Trophoblast cell (in vitro differentiated cells and primary cell): Measurements from ENCODE around the gene HIGD1C.

ENCODE experiments used
- DNase-seq, 2 donors: peaks; one replicate each; pipeline ENCODE4 v3.0.0-alpha.2; 2016
- H2AFZ ChIP-seq: 2 replicates; pipeline ENCODE4 v1.6.1; 2013; ENCODE audit warnings: low read length, moderate library complexity, mild to moderate bottlenecking; ENCODE audit not compliant: insufficient read depth, poor library complexity
- H2AK5ac ChIP-seq: 2 replicates; pipeline ENCODE4 v1.6.1; 2013; ENCODE audit warnings: mild to moderate bottlenecking, low read length
- H2BK120ac ChIP-seq: 2 replicates; pipeline ENCODE4 v1.6.1; 2013; ENCODE audit warnings: low read length, mild to moderate bottlenecking, moderate library complexity; ENCODE audit not compliant: insufficient read depth, poor library complexity
- H2BK12ac ChIP-seq: 2 replicates; pipeline ENCODE4 v1.6.1; 2013; ENCODE audit warnings: mild to moderate bottlenecking, low read length, moderate library complexity
- H2BK5ac ChIP-seq: 2 replicates; pipeline ENCODE4 v1.6.1; 2013; ENCODE audit warnings: low read length, low read depth, moderate library complexity, mild to moderate bottlenecking; ENCODE audit not compliant: poor library complexity
- H3K14ac ChIP-seq: 2 replicates; pipeline ENCODE4 v1.6.1; 2013; ENCODE audit warnings: mild to moderate bottlenecking, low read length
- H3K18ac ChIP-seq: 2 replicates; pipeline ENCODE4 v1.6.1; 2013; ENCODE audit warnings: mild to moderate bottlenecking, low read length
- H3K23ac ChIP-seq: 2 replicates; pipeline ENCODE4 v1.6.1; 2013; ENCODE audit warnings: low read length
- H3K27ac ChIP-seq: 2 replicates; pipeline ENCODE4 v1.5.1; 2013; ENCODE audit warnings: low read depth, mild to moderate bottlenecking, inconsistent platforms, low read length, moderate library complexity
- H3K27me3 ChIP-seq: 2 replicates; pipeline ENCODE4 v1.6.1; 2013; ENCODE audit warnings: inconsistent platforms, mild to moderate bottlenecking, low read length, moderate library complexity; ENCODE audit not compliant: insufficient read depth
- H3K36me3 ChIP-seq, 2 experiments: 1 replicate in 1 of 2; 2 replicates in 1 of 2; pipeline ENCODE4 v1.6.1; 2013; ENCODE audit warnings: low read length in 2 of 2, mild to moderate bottlenecking in 2 of 2, moderate library complexity in 1 of 2; ENCODE audit not compliant: insufficient read depth in 2 of 2, control insufficient read depth in 1 of 2
- H3K4ac ChIP-seq: 2 replicates; pipeline ENCODE4 v1.6.1; 2013; ENCODE audit warnings: low read depth, mild to moderate bottlenecking, low read length, moderate library complexity
- H3K4me1 ChIP-seq, 2 experiments: 1 replicate in 1 of 2; 2 replicates in 1 of 2; pipeline ENCODE4 v1.6.1; 2013; ENCODE audit warnings: low read length in 2 of 2, mild to moderate bottlenecking in 2 of 2, moderate library complexity in 1 of 2; ENCODE audit not compliant: insufficient read depth in 2 of 2, control insufficient read depth in 1 of 2
- H3K4me2 ChIP-seq: 2 replicates; pipeline ENCODE4 v1.6.1; 2013; ENCODE audit warnings: inconsistent platforms, mild to moderate bottlenecking, low read length, moderate library complexity
- H3K4me3 ChIP-seq: 2 replicates; pipeline ENCODE4 v1.5.1; 2013; ENCODE audit warnings: mild to moderate bottlenecking, low read depth, low read length, inconsistent platforms
- H3K79me1 ChIP-seq: one replicate; pipeline ENCODE4 v1.6.1; 2013; ENCODE audit warnings: low read length
- H3K79me2 ChIP-seq: 2 replicates; pipeline ENCODE4 v1.6.1; 2013; ENCODE audit warnings: low read length, mild to moderate bottlenecking; ENCODE audit not compliant: control insufficient read depth, insufficient read depth, poor library complexity
- H3K9ac ChIP-seq: 2 replicates; pipeline ENCODE4 v1.6.1; 2013; ENCODE audit warnings: mild to moderate bottlenecking, low read length
- H3K9me3 ChIP-seq: 2 replicates; pipeline ENCODE4 v1.6.1; 2013; ENCODE audit warnings: low read depth, mild to moderate bottlenecking, control low read depth, inconsistent platforms, low read length; ENCODE audit not compliant: insufficient read depth
- H4K12ac ChIP-seq: 2 replicates; pipeline ENCODE4 v1.6.1; 2013; ENCODE audit warnings: low read depth, mild to moderate bottlenecking, low read length, moderate library complexity
- H4K8ac ChIP-seq: 2 replicates; pipeline ENCODE4 v1.6.1; 2013; ENCODE audit warnings: low read depth, mild to moderate bottlenecking, low read length, moderate library complexity
- H4K91ac ChIP-seq: one replicate; pipeline ENCODE4 v1.6.1; 2013; ENCODE audit warnings: low read depth, mild to moderate bottlenecking, low read length, moderate library complexity
- WGBS: extraction: QIAGEN DNeasy Blood & Tissue Kit; methylation state at CpG from one replicate; pipeline ENCODE4 v1.1.7; 2013; ENCODE audit warnings: missing lambda C conversion rate; ENCODE audit not compliant: insufficient read length, insufficient coverage; ENCODE audit errors: extremely low coverage; 5-methylcytosine and 5-hydroxymethylcytosine counted together

HIGD1C gene

DNA sequence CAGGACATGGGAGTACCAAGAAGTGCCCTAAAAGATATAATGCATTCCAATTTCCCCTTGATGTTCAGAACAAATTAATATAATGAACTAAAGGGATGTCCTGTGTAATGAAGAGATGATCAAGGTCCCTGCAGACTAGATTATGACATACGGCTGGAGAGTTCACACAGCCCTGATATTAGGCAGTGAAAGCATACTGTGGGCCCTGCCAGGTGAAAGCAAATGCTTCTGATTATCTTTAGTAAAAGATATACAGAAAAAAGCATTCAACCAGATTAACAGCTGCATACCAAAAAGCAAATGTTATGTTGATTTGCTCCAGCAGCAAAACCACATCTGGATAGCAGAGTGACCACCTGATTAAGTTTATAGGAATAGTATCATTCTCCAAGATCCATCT, 12.1 kb downstream of the HIGD1C start:
- no peak overlapping the region for H4K91ac ChIP-seq
- no peaks in the 10 kb centered on the region for H3K79me1 ChIP-seq
- no peak overlapping the region for H3K4ac ChIP-seq
- H4K8ac ChIP-seq = no peak overlapping the region
- no peak overlapping the region for H3K4me3 ChIP-seq
- no peak overlapping the region for H3K4me2 ChIP-seq
- no peaks in the 10 kb centered on the region for H3K9me3 ChIP-seq
- DNase-seq = no peak
- H3K36me3 ChIP-seq = peaks cover 2 to 4% of the 10 kb centered on the region in 2 experiments
- H2BK120ac ChIP-seq = no peak overlapping the region
- no peak overlapping the region for H3K9ac ChIP-seq
- no peak overlapping the region for H2AFZ ChIP-seq
- H2BK12ac ChIP-seq = no peak overlapping the region
- H3K18ac ChIP-seq = no peak overlapping the region
- H3K27me3 ChIP-seq = no peaks in the 10 kb centered on the region
- WGBS = no CpG with 5 or more reads among the region's 1 CpG
- H3K4me1 ChIP-seq = no peaks in the 10 kb centered on the region
- H3K27ac ChIP-seq = no peak overlapping the region
- no peak overlapping the region for H3K23ac ChIP-seq
- H4K12ac ChIP-seq = no peak overlapping the region
- H2BK5ac ChIP-seq = no peak overlapping the region
- no peak overlapping the region for H2AK5ac ChIP-seq
- no peak overlapping the region for H3K14ac ChIP-seq
- H3K79me2 ChIP-seq = no peaks in the 10 kb centered on the region

DNA sequence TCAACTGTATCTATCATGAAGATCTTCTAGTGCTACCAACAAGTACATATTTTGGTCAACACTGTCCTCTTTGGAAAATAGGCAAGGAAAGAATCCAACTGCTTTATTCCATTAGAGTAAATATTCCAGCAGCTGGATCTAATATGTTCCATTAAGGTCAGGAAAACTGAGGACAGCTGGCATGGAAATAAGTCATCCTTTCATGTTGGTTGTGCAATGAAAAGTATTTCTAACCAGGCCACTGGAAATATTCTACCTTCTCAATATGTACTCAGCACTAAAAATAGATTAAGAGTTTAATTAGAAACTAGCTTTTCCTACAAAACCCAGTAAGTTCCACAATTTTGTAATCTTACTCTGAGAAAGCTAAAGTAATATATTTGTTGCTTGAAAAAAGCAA, 19.6 kb downstream of the HIGD1C start:
- Histone ChIP-seq H3K36me3 (peaks cover 6 to 9% of the 10 kb centered on the region in 2 experiments), H4K91ac (no peak overlapping the region), H3K4me1 (no peaks in the 10 kb centered on the region), H2AFZ (no peak overlapping the region), H3K14ac (no peak overlapping the region), H3K79me2 (no peaks in the 10 kb centered on the region), H3K23ac (no peak overlapping the region), H2BK12ac (no peak overlapping the region), H3K27me3 (no peaks in the 10 kb centered on the region), H3K4ac (no peak overlapping the region), H3K79me1 (no peaks in the 10 kb centered on the region), H4K8ac (no peak overlapping the region), H2AK5ac (no peak overlapping the region), H3K18ac (no peak overlapping the region), H4K12ac (no peak overlapping the region), H3K4me2 (no peak overlapping the region), H3K9ac (no peak overlapping the region), H3K9me3 (peaks cover 3% of the 10 kb centered on the region), H3K4me3 (no peak overlapping the region), H3K27ac (no peak overlapping the region), H2BK5ac (no peak overlapping the region), H2BK120ac (no peak overlapping the region)
- DNase-seq = peak in 1 of 2 donors; percentile 7

- Histone ChIP-seq H3K27ac (no peak overlapping the region), H2BK120ac (no peak overlapping the region), H2BK12ac (no peak overlapping the region), H2AK5ac (no peak overlapping the region), H2AFZ (no peak overlapping the region), H3K79me2 (no peaks in the 10 kb centered on the region), H3K4me2 (no peak overlapping the region), H4K12ac (no peak overlapping the region), H3K4me3 (no peak overlapping the region), H3K18ac (no peak overlapping the region), H3K23ac (no peak overlapping the region), H3K36me3 (no peaks in the 10 kb centered on the region), H3K27me3 (no peaks in the 10 kb centered on the region), H2BK5ac (no peak overlapping the region), H3K9me3 (no peaks in the 10 kb centered on the region), H3K14ac (no peak overlapping the region), H4K91ac (peak overlapping the region; percentile 6), H3K9ac (no peak overlapping the region), H4K8ac (no peak overlapping the region), H3K4ac (no peak overlapping the region), H3K4me1 (no peaks in the 10 kb centered on the region), H3K79me1 (no peaks in the 10 kb centered on the region)
- peak in 1 of 2 donors; percentile 18 for DNase-seq
- WGBS = no CpG with 5 or more reads among the region's 6 CpGs
These were observed 27.2 kb downstream of the HIGD1C start for GRCh38 chr12:50979369-50980052.

GRCh38 chr12:50980545-50980944, 28.2 kb downstream of the HIGD1C start:
- H3K79me1 ChIP-seq = no peaks in the 10 kb centered on the region
- no peak overlapping the region for H2BK12ac ChIP-seq
- no peaks in the 10 kb centered on the region for H3K79me2 ChIP-seq
- no peak overlapping the region for H2AK5ac ChIP-seq
- no peak overlapping the region for H3K14ac ChIP-seq
- no peaks in the 10 kb centered on the region for H3K4me1 ChIP-seq
- no peak overlapping the region for H4K91ac ChIP-seq
- H3K4ac ChIP-seq = no peak overlapping the region
- no peak overlapping the region for H3K23ac ChIP-seq
- H3K18ac ChIP-seq = no peak overlapping the region
- DNase-seq = no peak
- H3K4me2 ChIP-seq = no peak overlapping the region
- H3K27me3 ChIP-seq = no peaks in the 10 kb centered on the region
- H3K4me3 ChIP-seq = no peak overlapping the region
- no CpG with 5 or more reads among the region's 2 CpGs for whole genome bisulfite sequencing
- no peak overlapping the region for H3K27ac ChIP-seq
- no peak overlapping the region for H2AFZ ChIP-seq
- H4K12ac ChIP-seq = no peak overlapping the region
- H3K9ac ChIP-seq = no peak overlapping the region
- no peaks in the 10 kb centered on the region for H3K36me3 ChIP-seq
- H3K9me3 ChIP-seq = no peaks in the 10 kb centered on the region
- H2BK120ac ChIP-seq = no peak overlapping the region
- no peak overlapping the region for H2BK5ac ChIP-seq
- H4K8ac ChIP-seq = no peak overlapping the region
